Measurements from ENCODE around the gene PKMYT1. TPM values are rescaled to one million over a fixed set of nuclear protein-coding genes. Genes with fewer than 3 reads are reported as not detected.
A peak's percentile ranks its signal among the peaks of the same experiment; 100 is the strongest.

The PKMYT1 gene
- total and polyA plus RNA-seq, 8 donors = 0.28 to 4.8 (median 1.5) TPM

GRCh38 chr16:2973605-2974318 lies 6.5 kb downstream of the PKMYT1 start:
- no peak for TF ChIP-seq CTCF (IDR thresholded peaks at IDR 0.05)
- H3K4me3 ChIP-seq = no peak overlapping the region
- no peak for ATAC-seq
- H3K36me3 ChIP-seq = no peaks in the 10 kb centered on the region
- intact Hi-C loops (cut with DNase I) = no loop called here
- DNase-seq = no peak
- H3K9me3 ChIP-seq = no peaks in the 10 kb centered on the region
- no peak overlapping the region for H3K27ac ChIP-seq
- H3K27me3 ChIP-seq = no peaks in the 10 kb centered on the region
- WGBS, 2 donors = 90 to 92% methylated on average over 15 to 17 of the region's 17 CpGs
- FAIRE-seq = no peak
- peaks cover 15 to 28% (median 20%) of the 10 kb centered on the region in 3 donors for H3K4me1 ChIP-seq

- WGBS, 2 donors = 73 to 78% methylated on average over 5 of the region's 5 CpGs
- Histone ChIP-seq H3K36me3 (no peaks in the 10 kb centered on the region), H3K27ac (no peak overlapping the region), H3K4me3 (no peak overlapping the region), H3K9me3 (no peaks in the 10 kb centered on the region), H3K27me3 (peaks cover 0 to 2% (median 0%) of the 10 kb centered on the region in 4 donors), H3K4me1 (peaks cover 15 to 26% (median 18%) of the 10 kb centered on the region in 3 donors)
- DNase-seq (peak in 1 of 6 donors; percentile 32), ATAC-seq (no peak), FAIRE-seq (no peak)
- TF ChIP-seq CTCF (IDR thresholded peaks at IDR 0.05) = no peak
- intact Hi-C loops (cut with DNase I) = no loop called here
These were observed 7.2 kb downstream of the PKMYT1 start for GRCh38 chr16:2973093-2973492.

GRCh38 chr16:2971985-2972784 lies 8.1 kb downstream of the PKMYT1 start:
- Histone ChIP-seq H3K27me3 (peaks cover 0 to 12% (median 4%) of the 10 kb centered on the region in 4 donors), H3K36me3 (no peaks in the 10 kb centered on the region), H3K4me1 (peaks cover 8 to 16% (median 11%) of the 10 kb centered on the region in 3 donors), H3K9me3 (no peaks in the 10 kb centered on the region), H3K27ac (no peak overlapping the region), H3K4me3 (no peak overlapping the region)
- DNase-seq (peak in 3 of 6 donors; percentile 21 to 63 (median 52)), FAIRE-seq (no peak), ATAC-seq (no peak)
- 86 to 87% methylated on average over 15 of the region's 15 CpGs for WGBS, 2 donors
- TF ChIP-seq CTCF (IDR thresholded peaks at IDR 0.05) = no peak
- intact Hi-C loops (cut with DNase I) = no loop called here

- no peak overlapping the region for H3K27ac ChIP-seq
- intact Hi-C loops (cut with DNase I) = no loop called here
- H3K27me3 ChIP-seq = peaks cover 0 to 14% (median 4%) of the 10 kb centered on the region in 4 donors
- H3K36me3 ChIP-seq = no peaks in the 10 kb centered on the region
- no peak overlapping the region for H3K4me3 ChIP-seq
- no peak for ATAC-seq
- peaks cover 0 to 9% (median 2%) of the 10 kb centered on the region in 3 donors for H3K4me1 ChIP-seq
- peak in 3 of 6 donors; percentile 34 to 83 (median 52) for DNase-seq
- H3K9me3 ChIP-seq = no peaks in the 10 kb centered on the region
- WGBS, 2 donors = 94 to 96% methylated on average over 32 to 35 of the region's 35 CpGs
- no peak for TF ChIP-seq CTCF (IDR thresholded peaks at IDR 0.05)
- no peak for FAIRE-seq
These were observed 8.9 kb downstream of the PKMYT1 start for GRCh38 chr16:2971134-2971984.

Data from pancreas (tissue), 10 donors.